ENCODE measurements around the gene MXI1. TPM values are rescaled to one million over a fixed set of nuclear protein-coding genes. Genes with fewer than 3 reads are reported as not detected.

The MXI1 gene
- total RNA-seq, 1 experiment from 2014 or later = 12.1 TPM

GRCh38 chr10:110181451-110181850, 26.0 kb upstream of the MXI1 start:
- in situ Hi-C loops (cut with HindIII; ENCODE audit: low pct_unique_long_range_greater_than_20kb, low sequenced_read_pairs) = no loop called here
- DNase-seq (ENCODE audit: low read depth, low spot score) = no peak
- Histone ChIP-seq H3K4me3 (ENCODE audit: low read depth in 2 of 2, low read length in 2 of 2) (no peak overlapping the region), H3K27ac (ENCODE audit: low read length) (no peak overlapping the region), H3K9me3 (ENCODE audit: control insufficient read depth, insufficient read depth, low read depth, low read length) (no peaks in the 10 kb centered on the region), H3K27me3 (ENCODE audit: control insufficient read depth, insufficient read depth, low read length) (no peaks in the 10 kb centered on the region), H3K36me3 (ENCODE audit: control insufficient read depth, insufficient read depth, low read length) (no peaks in the 10 kb centered on the region), H3K4me1 (ENCODE audit: control insufficient read depth, insufficient read depth, low read length) (no peaks in the 10 kb centered on the region)
- no TSS peak for BruUV-seq (replicated peaks)
- ChIA-PET POLR2A (no interaction called here), CTCF (no interaction called here)
- intact Hi-C loops (cut with micrococcal nuclease; ENCODE audit: unreplicated experiment) = no loop called here
- ATAC-seq = no peak
- TF ChIP-seq POLR2AphosphoS5 (IDR thresholded peaks at IDR 0.05; ENCODE audit: low read depth, low read length) (no peak), TCF7L2 (IDR thresholded peaks at IDR 0.05; ENCODE audit: low read depth, low read length) (no peak), SIN3A (IDR thresholded peaks at IDR 0.05; ENCODE audit: borderline replicate concordance, insufficient read depth, low read depth, low read length) (no peak)
- TF ChIP-seq, protein P1, sequence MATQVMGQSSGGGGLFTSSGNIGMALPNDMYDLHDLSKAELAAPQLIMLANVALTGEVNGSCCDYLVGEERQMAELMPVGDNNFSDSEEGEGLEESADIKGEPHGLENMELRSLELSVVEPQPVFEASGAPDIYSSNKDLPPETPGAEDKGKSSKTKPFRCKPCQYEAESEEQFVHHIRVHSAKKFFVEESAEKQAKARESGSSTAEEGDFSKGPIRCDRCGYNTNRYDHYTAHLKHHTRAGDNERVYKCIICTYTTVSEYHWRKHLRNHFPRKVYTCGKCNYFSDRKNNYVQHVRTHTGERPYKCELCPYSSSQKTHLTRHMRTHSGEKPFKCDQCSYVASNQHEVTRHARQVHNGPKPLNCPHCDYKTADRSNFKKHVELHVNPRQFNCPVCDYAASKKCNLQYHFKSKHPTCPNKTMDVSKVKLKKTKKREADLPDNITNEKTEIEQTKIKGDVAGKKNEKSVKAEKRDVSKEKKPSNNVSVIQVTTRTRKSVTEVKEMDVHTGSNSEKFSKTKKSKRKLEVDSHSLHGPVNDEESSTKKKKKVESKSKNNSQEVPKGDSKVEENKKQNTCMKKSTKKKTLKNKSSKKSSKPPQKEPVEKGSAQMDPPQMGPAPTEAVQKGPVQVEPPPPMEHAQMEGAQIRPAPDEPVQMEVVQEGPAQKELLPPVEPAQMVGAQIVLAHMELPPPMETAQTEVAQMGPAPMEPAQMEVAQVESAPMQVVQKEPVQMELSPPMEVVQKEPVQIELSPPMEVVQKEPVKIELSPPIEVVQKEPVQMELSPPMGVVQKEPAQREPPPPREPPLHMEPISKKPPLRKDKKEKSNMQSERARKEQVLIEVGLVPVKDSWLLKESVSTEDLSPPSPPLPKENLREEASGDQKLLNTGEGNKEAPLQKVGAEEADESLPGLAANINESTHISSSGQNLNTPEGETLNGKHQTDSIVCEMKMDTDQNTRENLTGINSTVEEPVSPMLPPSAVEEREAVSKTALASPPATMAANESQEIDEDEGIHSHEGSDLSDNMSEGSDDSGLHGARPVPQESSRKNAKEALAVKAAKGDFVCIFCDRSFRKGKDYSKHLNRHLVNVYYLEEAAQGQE (IDR thresholded peaks at IDR 0.05; ENCODE audit: insufficient read depth in 1 of 2, low read depth in 2 of 2, low read length in 1 of 2) = no peak
- TF ChIP-seq, protein P2, sequence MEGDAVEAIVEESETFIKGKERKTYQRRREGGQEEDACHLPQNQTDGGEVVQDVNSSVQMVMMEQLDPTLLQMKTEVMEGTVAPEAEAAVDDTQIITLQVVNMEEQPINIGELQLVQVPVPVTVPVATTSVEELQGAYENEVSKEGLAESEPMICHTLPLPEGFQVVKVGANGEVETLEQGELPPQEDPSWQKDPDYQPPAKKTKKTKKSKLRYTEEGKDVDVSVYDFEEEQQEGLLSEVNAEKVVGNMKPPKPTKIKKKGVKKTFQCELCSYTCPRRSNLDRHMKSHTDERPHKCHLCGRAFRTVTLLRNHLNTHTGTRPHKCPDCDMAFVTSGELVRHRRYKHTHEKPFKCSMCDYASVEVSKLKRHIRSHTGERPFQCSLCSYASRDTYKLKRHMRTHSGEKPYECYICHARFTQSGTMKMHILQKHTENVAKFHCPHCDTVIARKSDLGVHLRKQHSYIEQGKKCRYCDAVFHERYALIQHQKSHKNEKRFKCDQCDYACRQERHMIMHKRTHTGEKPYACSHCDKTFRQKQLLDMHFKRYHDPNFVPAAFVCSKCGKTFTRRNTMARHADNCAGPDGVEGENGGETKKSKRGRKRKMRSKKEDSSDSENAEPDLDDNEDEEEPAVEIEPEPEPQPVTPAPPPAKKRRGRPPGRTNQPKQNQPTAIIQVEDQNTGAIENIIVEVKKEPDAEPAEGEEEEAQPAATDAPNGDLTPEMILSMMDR (IDR thresholded peaks at IDR 0.05) = no peak

DNA sequence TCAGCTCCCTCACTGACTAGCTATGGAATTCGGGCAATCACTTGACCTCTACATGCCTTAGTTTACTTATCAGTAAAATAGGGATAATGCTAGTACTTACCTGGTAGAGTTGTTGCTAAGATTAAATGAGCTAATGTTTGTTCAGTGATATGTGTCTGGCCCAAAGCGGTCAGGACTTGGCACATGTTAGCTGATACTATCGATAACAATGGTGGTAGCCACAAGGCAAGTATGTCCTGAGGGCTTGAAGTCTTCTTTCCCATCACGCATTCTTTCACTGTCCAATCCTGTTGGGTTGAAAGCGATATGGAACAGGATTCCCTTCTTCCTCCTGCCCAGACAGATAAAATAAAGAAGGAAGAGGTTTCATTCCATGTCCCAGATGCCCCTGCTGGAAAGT, 25.5 kb upstream of the MXI1 start:
- ChIA-PET POLR2A (no interaction called here), CTCF (no interaction called here)
- no peak for ATAC-seq
- no TSS peak for BruUV-seq (replicated peaks)
- Histone ChIP-seq H3K4me3 (ENCODE audit: low read depth in 2 of 2, low read length in 2 of 2) (no peak overlapping the region), H3K27ac (ENCODE audit: low read length) (no peak overlapping the region), H3K4me1 (ENCODE audit: control insufficient read depth, insufficient read depth, low read length) (no peaks in the 10 kb centered on the region), H3K27me3 (ENCODE audit: control insufficient read depth, insufficient read depth, low read length) (no peaks in the 10 kb centered on the region), H3K36me3 (ENCODE audit: control insufficient read depth, insufficient read depth, low read length) (no peaks in the 10 kb centered on the region), H3K9me3 (ENCODE audit: control insufficient read depth, insufficient read depth, low read depth, low read length) (no peaks in the 10 kb centered on the region)
- DNase-seq (ENCODE audit: low read depth, low spot score) = no peak
- TF ChIP-seq, protein P1 (IDR thresholded peaks at IDR 0.05; ENCODE audit: insufficient read depth in 1 of 2, low read depth in 2 of 2, low read length in 1 of 2) = no peak
- TF ChIP-seq POLR2AphosphoS5 (IDR thresholded peaks at IDR 0.05; ENCODE audit: low read depth, low read length) (no peak), TCF7L2 (IDR thresholded peaks at IDR 0.05; ENCODE audit: low read depth, low read length) (no peak), SIN3A (IDR thresholded peaks at IDR 0.05; ENCODE audit: borderline replicate concordance, insufficient read depth, low read depth, low read length) (no peak)
- TF ChIP-seq, protein P2 (IDR thresholded peaks at IDR 0.05) = no peak
- intact Hi-C loops (cut with micrococcal nuclease; ENCODE audit: unreplicated experiment) (no loop called here), in situ Hi-C loops (cut with HindIII; ENCODE audit: low pct_unique_long_range_greater_than_20kb, low sequenced_read_pairs) (no loop called here)
